Right atrium auricular region (tissue), 2 donors: Measurements from ENCODE around the gene KLHL25. TPM values are rescaled to one million over a fixed set of nuclear protein-coding genes. Genes with fewer than 3 reads are reported as not detected.
A peak's percentile ranks its signal among the peaks of the same experiment; 100 is the strongest.

Experiments
- DNase-seq: peaks from one replicate; pipeline ENCODE4 v3.0.0-alpha.2; 2019; ENCODE audit warnings: low spot score
- H3K27ac ChIP-seq, 2 donors: fragments of 200-600 bp; sonication (generic); 1 replicate in 1 of 2; 2 replicates in 1 of 2; pipeline ENCODE4 v1.5.1; 2016 to 2019
- H3K27me3 ChIP-seq, 2 donors: fragments of 200-600 bp; sonication (generic); one replicate each; pipeline versions ENCODE4 v1.5.1 to v1.6.0; 2017 to 2019
- H3K36me3 ChIP-seq: fragments of 200-600 bp; sonication (generic); one replicate; pipeline ENCODE4 v1.5.1; 2016
- H3K4me1 ChIP-seq, 2 donors: fragments of 200-600 bp; sonication (generic); one replicate each; pipeline versions ENCODE4 v1.5.1 to v1.6.0; 2017 to 2019
- H3K4me3 ChIP-seq, 2 donors: fragments of 200-600 bp; sonication (generic); 1 replicate in 1 of 2; 2 replicates in 1 of 2; pipeline ENCODE4 v1.5.1; 2017 to 2019; ENCODE audit warnings: mild to moderate bottlenecking in 1 of 2, moderate library complexity in 1 of 2
- H3K9me3 ChIP-seq, 2 donors: fragments of 200-600 bp; sonication (generic); one replicate each; pipeline ENCODE4 v1.5.1; 2019
- CTCF ChIP-seq, 2 donors: fragments of 200-600 bp; sonication (generic); IDR thresholded peaks; one replicate each; pipeline ENCODE4 v1.5.1; 2019; ENCODE audit warnings: antibody characterized with exemption in 2 of 2
- total RNA-seq, 2 donors: library from RNA; depleted of rRNA; stranded (reverse); fragments of >200 nt; gene quantifications; one replicate each; pipeline ENCODE4 v1.1.0, GENCODE V29; 2016

Gene KLHL25
- total RNA-seq, 2 donors from 2014 or later: 4.1 TPM

GRCh38 chr15:85759376-85759775, 35.3 kb downstream of the KLHL25 start:
- TF ChIP-seq CTCF (IDR thresholded peaks at IDR 0.05): no peak
- no peaks in the 10 kb centered on the region for H3K9me3 ChIP-seq
- no peak for DNase-seq
- H3K4me3 ChIP-seq: no peak overlapping the region
- no peaks in the 10 kb centered on the region for H3K27me3 ChIP-seq
- H3K27ac ChIP-seq: peak overlapping the region; percentile 5 to 37
- H3K36me3 ChIP-seq: no peaks in the 10 kb centered on the region
- peaks cover 0 to 71% of the 10 kb centered on the region in 2 donors for H3K4me1 ChIP-seq

- no peak for DNase-seq
- H3K27me3 ChIP-seq: no peaks in the 10 kb centered on the region
- H3K9me3 ChIP-seq: no peaks in the 10 kb centered on the region
- H3K36me3 ChIP-seq: no peaks in the 10 kb centered on the region
- TF ChIP-seq CTCF (IDR thresholded peaks at IDR 0.05): no peak
- no peak overlapping the region for H3K4me3 ChIP-seq
- H3K27ac ChIP-seq: peak overlapping the region in 1 of 2 donors; percentile 5
- H3K4me1 ChIP-seq: peaks cover 0 to 65% of the 10 kb centered on the region in 2 donors
These were observed 36.1 kb downstream of the KLHL25 start for GRCh38 chr15:85758655-85758978.

GRCh38 chr15:85757939-85758654, 36.6 kb downstream of the KLHL25 start:
- H3K4me1 ChIP-seq: peaks cover 0 to 60% of the 10 kb centered on the region in 2 donors
- no peak overlapping the region for H3K4me3 ChIP-seq
- no peak for DNase-seq
- no peak for TF ChIP-seq CTCF (IDR thresholded peaks at IDR 0.05)
- no peaks in the 10 kb centered on the region for H3K27me3 ChIP-seq
- H3K27ac ChIP-seq: no peak overlapping the region
- H3K36me3 ChIP-seq: no peaks in the 10 kb centered on the region
- no peaks in the 10 kb centered on the region for H3K9me3 ChIP-seq

GRCh38 chr15:85757073-85757938, 37.4 kb downstream of the KLHL25 start:
- no peaks in the 10 kb centered on the region for H3K27me3 ChIP-seq
- no peak for DNase-seq
- TF ChIP-seq CTCF (IDR thresholded peaks at IDR 0.05): no peak
- no peak overlapping the region for H3K4me3 ChIP-seq
- H3K27ac ChIP-seq: no peak overlapping the region
- H3K4me1 ChIP-seq: peaks cover 0 to 56% of the 10 kb centered on the region in 2 donors
- no peaks in the 10 kb centered on the region for H3K36me3 ChIP-seq
- no peaks in the 10 kb centered on the region for H3K9me3 ChIP-seq

- H3K27ac ChIP-seq: no peak overlapping the region
- H3K27me3 ChIP-seq: no peaks in the 10 kb centered on the region
- TF ChIP-seq CTCF (IDR thresholded peaks at IDR 0.05): no peak
- H3K4me3 ChIP-seq: no peak overlapping the region
- no peaks in the 10 kb centered on the region for H3K9me3 ChIP-seq
- H3K4me1 ChIP-seq: peaks cover 0 to 55% of the 10 kb centered on the region in 2 donors
- no peak for DNase-seq
- no peaks in the 10 kb centered on the region for H3K36me3 ChIP-seq
These were observed 38.2 kb downstream of the KLHL25 start for GRCh38 chr15:85756411-85757072.
